Femur (tissue), 1 donor: Measurements from ENCODE around the gene CRYZ.
"Not testable (repeated sequence)": the region's sequence is repeated elsewhere in the genome, so short reads cannot be mapped to it uniquely, and the experiment has no call there.

Source experiments
- DNase-seq: peaks from one replicate; pipeline ENCODE4 v3.0.0-alpha.2; 2017

The CRYZ gene

GRCh38 chr1:74732960-74733603 is at the start of gene CRYZ, which contains the start of gene TYW3:
Gene CRYZ, minus strand, starts transcription at chr1:74733050. Its CDS starts 8,229 bp downstream, at chr1:74724821.
Gene TYW3, plus strand, starts transcription at chr1:74733152. Its CDS starts 93 bp downstream, at chr1:74733245.
- DNase-seq, result peak; percentile 95

- DNase-seq, result no peak
Observed at GRCh38 chr1:74780594-74780993, 47.7 kb upstream of the CRYZ start.

GRCh38 chr1:74779750-74780149 is 46.9 kb upstream of the CRYZ start:
- DNase-seq, result no peak

GRCh38 chr1:74777525-74777924 is 44.7 kb upstream of the CRYZ start:
- no peak for DNase-seq

- no peak for DNase-seq
Observed at GRCh38 chr1:74775735-74776134, 42.9 kb upstream of the CRYZ start.

- DNase-seq, result no peak
Observed at GRCh38 chr1:74773582-74773981, 40.7 kb upstream of the CRYZ start.

- DNase-seq, result no peak
Observed at GRCh38 chr1:74772945-74773344, 40.1 kb upstream of the CRYZ start.

GRCh38 chr1:74771913-74772515 is 39.2 kb upstream of the CRYZ start:
- no peak for DNase-seq

GRCh38 chr1:74767490-74767889 is 34.6 kb upstream of the CRYZ start:
- DNase-seq, result no peak

- no peak for DNase-seq
Observed at GRCh38 chr1:74766579-74766978, 33.7 kb upstream of the CRYZ start.

- DNase-seq, result no peak
Observed at GRCh38 chr1:74763807-74764206, 31.0 kb upstream of the CRYZ start.

GRCh38 chr1:74756650-74757049 is 23.8 kb upstream of the CRYZ start:
- not testable (repeated sequence) for DNase-seq

- no peak for DNase-seq
Observed at GRCh38 chr1:74755475-74755874, 22.6 kb upstream of the CRYZ start.

- DNase-seq, result no peak
Observed at GRCh38 chr1:74753104-74753503, 20.3 kb upstream of the CRYZ start.

GRCh38 chr1:74748960-74749359 is 16.1 kb upstream of the CRYZ start:
- DNase-seq, result no peak

GRCh38 chr1:74745247-74745646 is 12.4 kb upstream of the CRYZ start:
- DNase-seq, result not testable (repeated sequence)

- not testable (repeated sequence) for DNase-seq
Observed at GRCh38 chr1:74740307-74740980, 7.6 kb upstream of the CRYZ start.

GRCh38 chr1:74737333-74737732 is 4.5 kb upstream of the CRYZ start:
- no peak for DNase-seq

GRCh38 chr1:74733604-74734484 is 994 bp upstream of the CRYZ start:
- peak; percentile 33 for DNase-seq

- DNase-seq, result peak; percentile 23
Observed at GRCh38 chr1:74732071-74732946, 541 bp downstream of the CRYZ start.

GRCh38 chr1:74731399-74732052 is 1.3 kb downstream of the CRYZ start:
- DNase-seq, result no peak
